ENCODE results near the gene FSIP1.

FSIP1 gene

GRCh38 chr15:39554746-39555387, 227.8 kb downstream of the FSIP1 start:
- no peak for DNase-seq (ENCODE audit: low read depth in 3 of 3, low spot score in 1 of 3)

GRCh38 chr15:39553947-39554693, 228.5 kb downstream of the FSIP1 start:
- no peak for DNase-seq (ENCODE audit: low read depth in 3 of 3, low spot score in 1 of 3)

- DNase-seq (ENCODE audit: low read depth in 3 of 3, low spot score in 1 of 3): no peak
These were observed 230.1 kb downstream of the FSIP1 start for GRCh38 chr15:39552556-39552955.

GRCh38 chr15:39551476-39551875, 231.2 kb downstream of the FSIP1 start:
- no peak for DNase-seq (ENCODE audit: low read depth in 3 of 3, low spot score in 1 of 3)
